ENCODE data around the gene RPL13. TPM values are rescaled to one million over a fixed set of nuclear protein-coding genes. Genes with fewer than 3 reads are reported as not detected.

The RPL13 gene
- total RNA-seq, 2 experiments from 2014 or later: 3,056 to 3,151 TPM

- Mint-ChIP-seq H3K4me1 (ENCODE audit: low read depth) (peaks cover 2% of the 10 kb centered on the region), H3K27ac (no peak overlapping the region), H3K36me3 (ENCODE audit: low read depth) (peaks cover 34% of the 10 kb centered on the region), H3K9me3 (no peaks in the 10 kb centered on the region), H3K27me3 (no peaks in the 10 kb centered on the region), H3K4me3 (no peak overlapping the region)
- POLR2A ChIA-PET: no interaction called here
- CTCF ChIA-PET: no interaction called here
- DNase-seq: no peak
- intact Hi-C loops (cut with micrococcal nuclease): no loop called here
- no peak for ATAC-seq
- TF ChIP-seq CTCF (IDR thresholded peaks at IDR 0.05): no peak
These were observed 38.2 kb upstream of the RPL13 start for GRCh38 chr16:89522287-89522686.

GRCh38 chr16:89523680-89524344 lies 36.7 kb upstream of the RPL13 start:
- intact Hi-C loops (cut with micrococcal nuclease): no loop called here
- Mint-ChIP-seq H3K4me3 (no peak overlapping the region), H3K36me3 (ENCODE audit: low read depth) (peaks cover 26% of the 10 kb centered on the region), H3K27ac (no peak overlapping the region), H3K4me1 (ENCODE audit: low read depth) (peaks cover 2% of the 10 kb centered on the region), H3K9me3 (no peaks in the 10 kb centered on the region), H3K27me3 (no peaks in the 10 kb centered on the region)
- POLR2A ChIA-PET: no interaction called here
- ATAC-seq (no peak), DNase-seq (no peak)
- CTCF ChIA-PET: no interaction called here
- TF ChIP-seq CTCF (IDR thresholded peaks at IDR 0.05): no peak

GRCh38 chr16:89525146-89525913 lies 35.2 kb upstream of the RPL13 start:
- TF ChIP-seq CTCF (IDR thresholded peaks at IDR 0.05): no peak
- H3K4me3 Mint-ChIP-seq: no peak overlapping the region
- DNase-seq: no peak
- H3K9me3 Mint-ChIP-seq: no peaks in the 10 kb centered on the region
- ChIA-PET POLR2A (interaction anchor here (1.0 to 1.1 kb wide), 3 partner anchors 25 to 54 kb away, joined by 3 read pairs; no protein-coding TSS in a partner anchor), CTCF (no interaction called here)
- peaks cover 24% of the 10 kb centered on the region for H3K36me3 Mint-ChIP-seq (ENCODE audit: low read depth)
- no peak for ATAC-seq
- intact Hi-C loops (cut with micrococcal nuclease): no loop called here
- peaks cover 2% of the 10 kb centered on the region for H3K4me1 Mint-ChIP-seq (ENCODE audit: low read depth)
- no peak overlapping the region for H3K27ac Mint-ChIP-seq
- no peaks in the 10 kb centered on the region for H3K27me3 Mint-ChIP-seq

- DNase-seq: no peak
- intact Hi-C loops (cut with micrococcal nuclease): no loop called here
- no peak overlapping the region for H3K4me3 Mint-ChIP-seq
- ATAC-seq: no peak
- H3K4me1 Mint-ChIP-seq (ENCODE audit: low read depth): peaks cover 9% of the 10 kb centered on the region
- H3K27me3 Mint-ChIP-seq: no peaks in the 10 kb centered on the region
- no peak for TF ChIP-seq CTCF (IDR thresholded peaks at IDR 0.05)
- H3K36me3 Mint-ChIP-seq (ENCODE audit: low read depth): peaks cover 41% of the 10 kb centered on the region
- H3K9me3 Mint-ChIP-seq: no peaks in the 10 kb centered on the region
- POLR2A ChIA-PET: interaction anchor here (1.6 kb wide), 1 partner anchor 9 kb away, joined by 4 read pairs; no protein-coding TSS in a partner anchor
- CTCF ChIA-PET: no interaction called here
- no peak overlapping the region for H3K27ac Mint-ChIP-seq
These were observed 31.4 kb upstream of the RPL13 start for GRCh38 chr16:89529097-89529496.
